Activated T-helper 2 cell treated with anti-CD3 and anti-CD28 coated beads, Interferon-gamma antibody, Interleukin-2, Interleukin-4, amounts not matched to agents 10 μg/mL and 5 μg/mL and 100 μg/mL, durations not matched to agents 14 hours and 24 hours and 36 hours (primary cell): ENCODE measurements around the gene SORT1. TPM values are rescaled to one million over a fixed set of nuclear protein-coding genes. Genes with fewer than 3 reads are reported as not detected.

ENCODE experiments used
- DNase-seq: peaks from one replicate; pipeline ENCODE4 v3.0.0; 2021; ENCODE audit warnings: low spot score
- H3K27ac Mint-ChIP-seq: one replicate; pipeline ENCODE4 v1.8.0; 2021; ENCODE audit warnings: mixed read lengths
- H3K27me3 Mint-ChIP-seq: one replicate; pipeline ENCODE4 v1.8.0; 2021; ENCODE audit warnings: low read depth, mixed read lengths
- H3K36me3 Mint-ChIP-seq: one replicate; pipeline ENCODE4 v1.8.0; 2021; ENCODE audit warnings: low read depth, mixed read lengths
- H3K4me1 Mint-ChIP-seq: one replicate; pipeline ENCODE4 v1.8.0; 2021; ENCODE audit warnings: low read depth, mixed read lengths
- H3K4me3 Mint-ChIP-seq: one replicate; pipeline ENCODE4 v1.8.0; 2021; ENCODE audit warnings: low read depth, mild to moderate bottlenecking, moderate library complexity, mixed read lengths
- H3K9me3 Mint-ChIP-seq: one replicate; pipeline ENCODE4 v1.8.0; 2021; ENCODE audit warnings: mixed read lengths
- intact Hi-C: fragments of 100-400 bp; cut with micrococcal nuclease; formaldehyde crosslinking; loops from one replicate; pipeline ENCODE4 v1.15.1; 2023
- total RNA-seq: library from RNA; stranded (reverse); gene quantifications from 2 replicates; pipeline ENCODE4 v1.2.3, GENCODE V29; 2022

Gene SORT1
- total RNA-seq, 1 donor from 2014 or later: 1.9 TPM

DNA sequence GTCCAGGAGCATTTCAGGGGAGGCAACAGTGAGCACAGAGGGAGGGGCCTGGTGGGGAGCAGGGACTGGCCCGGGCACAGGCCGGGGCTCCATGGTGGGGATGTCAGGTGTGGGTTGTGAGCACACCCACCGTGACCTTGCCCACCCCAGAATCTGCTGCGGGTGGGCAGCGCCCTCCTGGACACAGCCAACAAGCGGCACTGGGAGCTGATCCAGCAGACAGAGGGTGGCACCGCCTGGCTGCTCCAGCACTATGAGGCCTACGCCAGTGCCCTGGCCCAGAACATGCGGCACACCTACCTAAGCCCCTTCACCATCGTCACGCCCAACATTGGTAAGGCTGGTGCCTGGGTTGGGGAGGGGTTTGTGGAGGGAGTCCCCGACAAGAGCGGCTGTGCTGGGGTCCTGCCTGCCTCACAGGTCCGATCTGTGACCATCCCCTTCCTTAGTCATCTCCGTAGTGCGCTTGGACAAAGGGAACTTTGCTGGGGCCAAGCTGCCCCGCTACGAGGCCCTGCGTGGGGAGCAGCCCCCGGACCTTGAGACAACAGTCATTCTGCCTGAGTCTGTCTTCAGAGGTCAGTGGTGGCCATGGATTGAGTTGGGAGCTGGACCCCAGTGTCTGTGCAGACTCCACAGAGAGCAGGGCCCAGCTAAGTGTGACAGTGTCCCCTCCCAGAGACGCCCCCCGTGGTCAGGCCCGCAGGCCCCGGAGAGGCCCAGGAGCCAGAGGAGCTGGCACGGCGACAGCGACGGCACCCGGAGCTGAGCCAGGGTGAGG lies 129.1 kb downstream of the SORT1 start:
- Mint-ChIP-seq H3K4me3 (no peak overlapping the region), H3K27me3 (no peaks in the 10 kb centered on the region), H3K4me1 (no peaks in the 10 kb centered on the region), H3K27ac (no peak overlapping the region), H3K36me3 (no peaks in the 10 kb centered on the region), H3K9me3 (no peaks in the 10 kb centered on the region)
- intact Hi-C loops: no loop called here
- DNase-seq: no peak

- Mint-ChIP-seq H3K9me3 (no peaks in the 10 kb centered on the region), H3K27me3 (no peaks in the 10 kb centered on the region), H3K27ac (no peak overlapping the region), H3K36me3 (no peaks in the 10 kb centered on the region), H3K4me3 (no peak overlapping the region), H3K4me1 (no peaks in the 10 kb centered on the region)
- intact Hi-C loops: no loop called here
- DNase-seq: no peak
Observed at GRCh38 chr1:109267743-109268300, 129.9 kb downstream of the SORT1 start.

DNA sequence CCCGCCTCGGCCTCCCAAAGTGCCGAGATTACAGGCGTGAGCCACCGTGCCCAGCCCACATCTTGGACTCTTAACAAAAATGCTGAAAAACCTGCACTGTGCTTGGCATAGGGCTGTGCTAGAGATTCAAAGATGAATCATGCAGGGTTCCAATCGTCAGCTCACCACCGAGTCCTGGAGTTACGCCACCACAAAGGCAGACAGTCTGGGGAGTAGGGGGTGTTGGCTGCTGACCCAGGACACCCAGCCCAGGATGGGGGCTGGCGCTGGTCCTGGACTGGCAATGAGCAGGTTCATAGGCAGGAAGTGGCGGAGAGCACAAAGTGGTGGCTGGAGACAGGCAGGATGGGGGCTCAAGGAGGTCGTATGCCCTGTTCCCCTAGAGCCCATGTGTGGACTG lies 130.8 kb downstream of the SORT1 start:
- intact Hi-C loops: no loop called here
- Mint-ChIP-seq H3K9me3 (no peaks in the 10 kb centered on the region), H3K4me3 (no peak overlapping the region), H3K4me1 (no peaks in the 10 kb centered on the region), H3K27me3 (no peaks in the 10 kb centered on the region), H3K36me3 (no peaks in the 10 kb centered on the region), H3K27ac (no peak overlapping the region)
- no peak for DNase-seq

DNA sequence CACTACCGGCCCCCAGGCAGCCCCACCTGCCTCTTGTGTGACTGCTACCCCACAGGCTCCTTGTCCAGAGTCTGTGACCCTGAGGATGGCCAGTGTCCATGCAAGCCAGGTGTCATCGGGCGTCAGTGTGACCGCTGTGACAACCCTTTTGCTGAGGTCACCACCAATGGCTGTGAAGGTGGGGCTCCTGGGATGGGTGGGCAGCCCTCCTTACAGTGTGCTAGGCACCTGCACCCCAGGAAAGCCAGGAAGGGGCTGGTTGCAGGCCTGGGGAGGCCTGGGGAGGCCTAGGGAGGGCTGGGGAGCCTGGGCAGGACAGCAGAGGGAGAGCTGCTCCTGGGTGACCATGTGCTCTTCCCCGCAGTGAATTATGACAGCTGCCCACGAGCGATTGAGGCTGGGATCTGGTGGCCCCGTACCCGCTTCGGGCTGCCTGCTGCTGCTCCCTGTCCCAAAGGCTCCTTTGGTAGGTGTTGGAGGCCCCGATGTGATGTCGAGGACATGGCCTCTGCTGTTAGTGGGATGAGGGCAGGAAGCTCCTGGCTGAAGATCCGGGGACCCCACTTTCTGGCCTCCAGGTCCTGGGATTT lies 131.9 kb downstream of the SORT1 start:
- no peak overlapping the region for H3K4me3 Mint-ChIP-seq
- no peaks in the 10 kb centered on the region for H3K27me3 Mint-ChIP-seq
- H3K9me3 Mint-ChIP-seq: no peaks in the 10 kb centered on the region
- H3K27ac Mint-ChIP-seq: no peak overlapping the region
- DNase-seq: no peak
- no peaks in the 10 kb centered on the region for H3K4me1 Mint-ChIP-seq
- H3K36me3 Mint-ChIP-seq: no peaks in the 10 kb centered on the region
- intact Hi-C loops: no loop called here

DNA sequence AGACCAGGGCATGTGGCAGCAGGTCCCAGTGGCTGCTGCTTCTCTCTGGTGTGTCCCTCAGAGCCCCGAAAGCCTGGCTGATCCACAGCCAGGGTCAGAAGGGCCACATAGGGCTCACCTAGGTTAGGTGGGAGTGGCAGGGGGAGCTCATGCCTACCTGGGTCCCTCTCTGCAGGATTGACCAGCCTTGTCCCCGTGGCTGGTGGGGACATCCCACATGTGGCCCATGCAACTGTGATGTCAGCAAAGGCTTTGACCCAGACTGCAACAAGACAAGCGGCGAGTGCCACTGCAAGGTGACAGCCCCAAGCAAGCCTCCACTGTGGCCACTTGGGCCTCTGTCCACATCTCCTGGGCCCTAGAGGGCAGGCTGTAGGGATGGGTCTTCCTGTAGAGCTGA lies 132.7 kb downstream of the SORT1 start:
- intact Hi-C loops: no loop called here
- Mint-ChIP-seq H3K4me1 (no peaks in the 10 kb centered on the region), H3K27me3 (no peaks in the 10 kb centered on the region), H3K27ac (no peak overlapping the region), H3K4me3 (no peak overlapping the region), H3K36me3 (no peaks in the 10 kb centered on the region), H3K9me3 (no peaks in the 10 kb centered on the region)
- no peak for DNase-seq

GRCh38 chr1:109264379-109264755 lies 133.4 kb downstream of the SORT1 start:
- H3K36me3 Mint-ChIP-seq: no peaks in the 10 kb centered on the region
- intact Hi-C loops: no loop called here

DNA sequence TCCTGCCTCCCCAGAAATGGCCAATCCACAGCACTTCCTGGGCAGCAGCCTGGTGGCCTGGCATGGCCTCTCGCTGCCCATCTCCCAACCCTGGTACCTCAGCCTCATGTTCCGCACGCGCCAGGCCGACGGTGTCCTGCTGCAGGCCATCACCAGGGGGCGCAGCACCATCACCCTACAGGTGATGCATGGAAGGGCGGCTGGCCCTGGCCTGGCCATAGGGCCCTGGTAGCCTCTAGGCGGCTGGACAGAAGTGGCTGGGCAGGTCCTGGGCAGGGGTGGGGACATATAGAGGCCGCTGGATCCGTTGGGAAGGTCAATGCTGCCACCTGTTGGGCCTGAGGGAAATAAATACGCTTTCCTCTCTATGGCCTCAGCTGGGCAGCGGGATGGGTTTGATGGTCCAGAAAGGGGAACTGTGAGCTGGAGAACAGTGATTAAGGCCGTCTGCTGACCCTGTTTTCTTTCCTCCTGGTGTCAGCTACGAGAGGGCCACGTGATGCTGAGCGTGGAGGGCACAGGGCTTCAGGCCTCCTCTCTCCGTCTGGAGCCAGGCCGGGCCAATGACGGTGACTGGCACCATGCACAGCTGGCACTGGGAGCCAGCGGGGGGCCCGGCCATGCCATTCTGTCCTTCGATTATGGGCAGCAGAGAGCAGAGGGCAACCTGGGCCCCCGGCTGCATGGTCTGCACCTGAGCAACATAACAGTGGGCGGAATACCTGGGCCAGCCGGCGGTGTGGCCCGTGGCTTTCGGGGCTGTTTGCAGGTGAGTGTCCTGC lies 133.9 kb downstream of the SORT1 start:
- Mint-ChIP-seq H3K27me3 (no peaks in the 10 kb centered on the region), H3K4me1 (no peaks in the 10 kb centered on the region), H3K36me3 (no peaks in the 10 kb centered on the region), H3K9me3 (no peaks in the 10 kb centered on the region), H3K4me3 (no peak overlapping the region), H3K27ac (no peak overlapping the region)
- peak; percentile 74 for DNase-seq
- intact Hi-C loops: loop anchor here (1.0 kb wide), 2 partner anchors 136 to 269 kb away; no protein-coding TSS in a partner anchor

More at GRCh38 chr1:109264379-109264755, 133.4 kb downstream of the SORT1 start:
- Mint-ChIP-seq H3K4me1 (no peaks in the 10 kb centered on the region), H3K27me3 (no peaks in the 10 kb centered on the region), H3K27ac (no peak overlapping the region), H3K9me3 (no peaks in the 10 kb centered on the region), H3K4me3 (no peak overlapping the region)
- no peak for DNase-seq

DNA sequence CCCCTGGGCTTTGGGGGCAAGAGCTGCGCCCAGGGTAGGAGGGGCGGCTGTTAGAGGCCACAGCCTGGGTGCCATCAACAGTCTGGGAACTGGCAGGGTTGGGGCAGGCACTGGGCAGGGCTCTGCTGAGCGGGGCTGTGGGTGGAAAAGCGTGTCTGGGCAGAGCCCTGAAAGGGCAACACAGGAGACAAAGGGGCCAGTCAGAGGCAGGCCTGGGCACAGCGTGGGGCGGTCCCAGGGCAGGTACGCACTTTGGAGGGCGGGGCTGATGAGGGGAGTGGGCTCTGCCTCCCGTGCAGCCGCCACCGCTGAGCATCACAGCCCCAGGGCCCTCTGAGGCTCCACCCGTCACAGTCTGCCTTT lies 134.5 kb downstream of the SORT1 start:
- H3K4me1 Mint-ChIP-seq: no peaks in the 10 kb centered on the region
- no peaks in the 10 kb centered on the region for H3K9me3 Mint-ChIP-seq
- intact Hi-C loops: loop anchor here (1.0 kb wide), 2 partner anchors 136 to 269 kb away; no protein-coding TSS in a partner anchor
- no peak overlapping the region for H3K27ac Mint-ChIP-seq
- no peaks in the 10 kb centered on the region for H3K27me3 Mint-ChIP-seq
- no peak for DNase-seq
- H3K36me3 Mint-ChIP-seq: no peaks in the 10 kb centered on the region
- no peak overlapping the region for H3K4me3 Mint-ChIP-seq

DNA sequence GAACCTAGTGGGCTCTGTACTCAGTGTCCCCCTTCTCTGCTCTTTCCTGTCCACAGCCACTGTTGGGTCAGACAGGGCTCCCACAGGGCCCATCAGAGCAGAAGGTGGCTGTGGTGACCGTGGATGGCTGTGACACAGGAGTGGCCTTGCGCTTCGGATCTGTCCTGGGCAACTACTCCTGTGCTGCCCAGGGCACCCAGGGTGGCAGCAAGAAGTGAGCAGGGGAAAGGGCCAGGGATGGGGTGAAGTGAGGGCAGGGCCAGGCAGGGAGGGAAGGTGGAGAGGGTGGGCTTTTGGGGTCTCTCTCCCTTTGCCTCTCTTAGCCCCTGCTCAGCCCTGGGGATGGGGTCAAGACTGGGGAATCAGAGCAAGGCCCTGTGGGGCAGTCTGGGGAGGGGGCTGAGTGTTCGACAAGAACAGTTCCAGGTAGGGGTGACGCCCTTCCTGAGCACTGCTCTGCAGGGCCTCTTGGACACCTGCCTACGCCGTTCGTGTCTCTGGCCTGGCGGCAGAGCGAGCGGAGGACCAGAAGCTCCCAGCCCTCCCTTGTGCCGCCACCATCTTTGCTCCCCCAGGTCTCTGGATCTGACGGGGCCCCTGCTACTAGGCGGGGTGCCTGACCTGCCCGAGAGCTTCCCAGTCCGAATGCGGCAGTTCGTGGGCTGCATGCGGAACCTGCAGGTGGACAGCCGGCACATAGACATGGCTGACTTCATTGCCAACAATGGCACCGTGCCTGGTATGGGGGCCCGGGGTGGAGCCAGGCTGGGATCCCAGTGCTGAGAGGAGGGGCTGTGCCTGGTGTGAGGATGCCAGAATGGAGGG lies 135.3 kb downstream of the SORT1 start:
- intact Hi-C loops: loop anchor here (1.0 kb wide), 2 partner anchors 137 to 270 kb away; no protein-coding TSS in a partner anchor
- Mint-ChIP-seq H3K4me1 (no peaks in the 10 kb centered on the region), H3K4me3 (no peak overlapping the region), H3K27ac (no peak overlapping the region), H3K36me3 (no peaks in the 10 kb centered on the region), H3K9me3 (no peaks in the 10 kb centered on the region), H3K27me3 (no peaks in the 10 kb centered on the region)
- DNase-seq: no peak

- Mint-ChIP-seq H3K9me3 (no peaks in the 10 kb centered on the region), H3K27ac (no peak overlapping the region), H3K36me3 (no peaks in the 10 kb centered on the region), H3K27me3 (no peaks in the 10 kb centered on the region), H3K4me1 (no peaks in the 10 kb centered on the region), H3K4me3 (no peak overlapping the region)
- no peak for DNase-seq
- intact Hi-C loops: no loop called here
Observed at GRCh38 chr1:109261578-109261977, 136.1 kb downstream of the SORT1 start.

DNA sequence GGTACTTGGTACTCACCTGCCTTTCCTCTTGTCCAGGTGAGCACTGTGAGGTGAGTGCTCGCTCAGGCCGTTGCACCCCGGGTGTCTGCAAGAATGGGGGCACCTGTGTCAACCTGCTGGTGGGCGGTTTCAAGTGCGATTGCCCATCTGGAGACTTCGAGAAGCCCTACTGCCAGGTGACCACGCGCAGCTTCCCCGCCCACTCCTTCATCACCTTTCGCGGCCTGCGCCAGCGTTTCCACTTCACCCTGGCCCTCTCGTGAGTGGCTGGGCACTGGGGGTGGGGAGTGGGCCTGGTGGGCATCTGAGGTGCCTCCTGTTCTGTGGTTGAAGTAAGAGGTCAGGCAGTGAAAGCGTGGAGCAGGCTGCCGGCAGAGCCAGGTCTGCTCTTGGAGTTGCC lies 136.7 kb downstream of the SORT1 start:
- Mint-ChIP-seq H3K36me3 (no peaks in the 10 kb centered on the region), H3K4me3 (no peak overlapping the region), H3K27me3 (no peaks in the 10 kb centered on the region), H3K27ac (no peak overlapping the region), H3K4me1 (no peaks in the 10 kb centered on the region), H3K9me3 (no peaks in the 10 kb centered on the region)
- intact Hi-C loops: no loop called here
- DNase-seq: no peak
